Activated T-cell treated with anti-CD3 and anti-CD28 coated beads, Interleukin-2, amount 50 U/mL, for 24 hours (primary cell): ENCODE results near the gene ZSCAN32.

ENCODE experiments used
- DNase-seq: peaks from one replicate; pipeline ENCODE4 v3.0.0-alpha.2; 2020
- H3K27ac Mint-ChIP-seq: 2 replicates; pipeline ENCODE4 v1.8.0; 2020; ENCODE audit warnings: mild to moderate bottlenecking, mixed read lengths
- H3K27me3 Mint-ChIP-seq: 2 replicates; pipeline ENCODE4 v1.8.0; 2020; ENCODE audit warnings: mixed read lengths
- H3K36me3 Mint-ChIP-seq: 2 replicates; pipeline ENCODE4 v1.8.0; 2020; ENCODE audit warnings: low read depth, mixed read lengths
- H3K4me1 Mint-ChIP-seq: 2 replicates; pipeline ENCODE4 v1.8.0; 2020; ENCODE audit warnings: low read depth, mixed read lengths
- H3K4me3 Mint-ChIP-seq: 2 replicates; pipeline ENCODE4 v1.8.0; 2020; ENCODE audit warnings: mild to moderate bottlenecking, moderate library complexity, mixed read lengths
- H3K9me3 Mint-ChIP-seq: 2 replicates; pipeline ENCODE4 v1.8.0; 2020; ENCODE audit warnings: mixed read lengths

Gene ZSCAN32

GRCh38 chr16:3400779-3401688 is at the start of gene ZSCAN32, which contains the start of gene ZNF174:
Gene ZSCAN32, minus strand, starts transcription at chr16:3401004. Its CDS starts 3,447 bp downstream, at chr16:3397557.
Gene ZNF174, plus strand, starts transcription at chr16:3401215. Its CDS starts 790 bp downstream, at chr16:3402005.
- Mint-ChIP-seq H3K9me3 (peaks cover 41% of the 10 kb centered on the region), H3K27ac (peak within 1 kb of the TSS; percentile 88), H3K27me3 (no peaks in the 10 kb centered on the region), H3K36me3 (peaks cover 81% of the 10 kb centered on the region), H3K4me1 (peaks cover 59% of the 10 kb centered on the region), H3K4me3 (peak within 1 kb of the TSS; percentile 95)
- peak; percentile 98 for DNase-seq

GRCh38 chr16:3444032-3444388 is 43.2 kb upstream of the ZSCAN32 start:
- no peak for DNase-seq

GRCh38 chr16:3443108-3444031 is 42.6 kb upstream of the ZSCAN32 start, which contains the start of the genes NAA60 and ZNF597:
Gene NAA60, plus strand, starts transcription at chr16:3443680. Its CDS starts 32,548 bp downstream, at chr16:3476228.
Gene ZNF597, minus strand, starts transcription at chr16:3443504. Its CDS starts 351 bp downstream, at chr16:3443153.
- Mint-ChIP-seq H3K4me3 (peak within 1 kb of the TSS; percentile 93), H3K4me1 (peaks cover 31% of the 10 kb centered on the region), H3K27me3 (no peaks in the 10 kb centered on the region), H3K36me3 (peaks cover 69% of the 10 kb centered on the region), H3K9me3 (peaks cover 16% of the 10 kb centered on the region), H3K27ac (peak within 1 kb of the TSS; percentile 97)
- peak; percentile 77 for DNase-seq

More at GRCh38 chr16:3444032-3444388, 43.2 kb upstream of the ZSCAN32 start:
- peaks cover 31% of the 10 kb centered on the region for H3K4me1 Mint-ChIP-seq
- H3K4me3 Mint-ChIP-seq: peak overlapping the region; percentile 93
- H3K36me3 Mint-ChIP-seq: peaks cover 70% of the 10 kb centered on the region
- peaks cover 16% of the 10 kb centered on the region for H3K9me3 Mint-ChIP-seq
- H3K27ac Mint-ChIP-seq: peak overlapping the region; percentile 97
- H3K27me3 Mint-ChIP-seq: no peaks in the 10 kb centered on the region

DNA sequence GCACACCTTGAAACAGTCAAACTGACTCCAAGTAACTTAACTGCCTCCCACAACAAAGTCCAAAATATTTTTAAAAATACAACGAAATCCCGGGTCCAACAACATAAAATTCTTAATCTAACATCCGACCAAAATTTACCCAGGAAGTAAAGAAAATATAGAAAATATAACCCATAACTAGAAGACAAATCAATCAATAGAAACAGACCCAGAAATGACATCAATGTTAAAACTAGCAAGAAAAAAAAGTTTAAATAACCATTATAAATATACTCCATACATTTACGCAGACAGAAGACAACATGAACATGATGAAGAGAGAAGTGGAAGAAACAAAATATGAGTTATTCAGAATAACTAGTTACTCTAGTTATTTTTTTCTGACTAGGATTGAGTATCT is 38.8 kb upstream of the ZSCAN32 start:
- no peak overlapping the region for H3K4me3 Mint-ChIP-seq
- no peak overlapping the region for H3K27ac Mint-ChIP-seq
- H3K4me1 Mint-ChIP-seq: peaks cover 18% of the 10 kb centered on the region
- H3K9me3 Mint-ChIP-seq: peaks cover 16% of the 10 kb centered on the region
- H3K27me3 Mint-ChIP-seq: peaks cover 5% of the 10 kb centered on the region
- DNase-seq: no peak
- peaks cover 67% of the 10 kb centered on the region for H3K36me3 Mint-ChIP-seq

- DNase-seq: no peak
- no peak overlapping the region for H3K4me3 Mint-ChIP-seq
- H3K4me1 Mint-ChIP-seq: peaks cover 21% of the 10 kb centered on the region
- peak overlapping the region; percentile 10 for H3K27ac Mint-ChIP-seq
- H3K9me3 Mint-ChIP-seq: peaks cover 13% of the 10 kb centered on the region
- peaks cover 5% of the 10 kb centered on the region for H3K27me3 Mint-ChIP-seq
- H3K36me3 Mint-ChIP-seq: peaks cover 58% of the 10 kb centered on the region
Observed at GRCh38 chr16:3434373-3434772, 33.6 kb upstream of the ZSCAN32 start.

- H3K4me3 Mint-ChIP-seq: peak overlapping the region; percentile 71
- peak overlapping the region; percentile 88 for H3K27ac Mint-ChIP-seq
- no peaks in the 10 kb centered on the region for H3K27me3 Mint-ChIP-seq
- peaks cover 21% of the 10 kb centered on the region for H3K4me1 Mint-ChIP-seq
- peak; percentile 80 for DNase-seq
- peaks cover 37% of the 10 kb centered on the region for H3K36me3 Mint-ChIP-seq
- peaks cover 12% of the 10 kb centered on the region for H3K9me3 Mint-ChIP-seq
Observed at GRCh38 chr16:3431779-3432219, 31.0 kb upstream of the ZSCAN32 start.

DNA sequence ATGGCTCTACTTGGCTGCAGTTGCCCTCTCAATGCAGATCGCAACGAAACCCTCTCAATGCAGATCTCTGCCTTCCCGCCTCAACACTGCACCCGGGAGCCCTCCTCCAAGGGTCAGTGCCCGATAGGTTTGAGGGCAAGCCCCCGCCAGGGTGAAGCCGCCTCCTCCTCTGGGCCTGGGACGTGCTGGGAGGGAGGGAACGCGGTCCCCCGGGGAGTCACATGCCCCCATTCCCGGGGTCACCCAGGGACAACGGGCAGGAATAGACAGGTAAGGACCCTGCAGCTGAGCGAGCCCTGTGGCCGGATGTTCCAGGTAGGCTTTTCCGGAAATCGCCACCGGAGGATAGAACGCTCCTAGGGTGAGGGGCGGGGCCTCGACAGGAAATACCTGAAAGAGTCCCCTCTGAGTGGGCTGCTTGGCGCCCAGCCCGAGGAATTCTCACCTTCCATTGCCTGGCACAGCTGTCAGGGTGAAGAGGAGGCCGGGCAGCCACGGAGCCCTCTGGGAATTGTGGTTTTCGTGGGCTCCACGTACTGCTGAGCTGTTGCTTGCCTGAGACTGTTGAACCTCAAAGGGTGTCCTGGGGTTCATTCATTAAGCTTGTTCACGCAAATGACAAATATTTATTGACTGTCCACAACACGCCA is 13.1 kb upstream of the ZSCAN32 start:
- Mint-ChIP-seq H3K9me3 (peaks cover 47% of the 10 kb centered on the region), H3K36me3 (peaks cover 37% of the 10 kb centered on the region), H3K4me3 (no peak overlapping the region), H3K27me3 (no peaks in the 10 kb centered on the region), H3K4me1 (no peaks in the 10 kb centered on the region), H3K27ac (no peak overlapping the region)
- DNase-seq: no peak

DNA sequence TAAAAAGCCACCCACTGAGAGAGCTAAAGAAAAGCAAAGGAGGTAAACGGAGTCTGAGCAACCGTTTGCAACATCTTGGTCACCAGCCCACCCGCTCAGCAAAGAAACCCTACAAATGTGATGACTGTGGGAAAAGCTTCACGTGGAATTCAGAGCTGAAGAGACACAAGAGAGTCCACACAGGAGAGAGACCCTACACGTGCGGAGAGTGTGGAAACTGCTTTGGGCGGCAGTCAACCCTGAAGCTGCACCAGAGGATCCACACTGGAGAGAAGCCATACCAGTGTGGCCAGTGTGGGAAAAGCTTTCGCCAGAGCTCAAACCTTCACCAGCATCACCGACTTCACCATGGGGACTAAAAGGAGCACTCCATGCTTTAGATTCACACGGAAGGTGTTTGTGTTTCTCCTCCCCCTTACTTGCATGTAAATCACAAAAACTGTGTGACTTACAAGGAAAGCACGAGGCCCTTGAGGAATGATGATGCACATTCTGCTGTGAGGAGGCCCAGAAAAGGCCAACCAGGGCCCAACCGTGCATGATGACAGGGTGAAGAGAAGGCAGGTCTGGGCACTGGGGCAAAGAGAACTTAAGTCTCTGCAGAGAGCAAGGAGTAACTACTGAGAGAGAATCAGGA is 7.9 kb upstream of the ZSCAN32 start:
- no peak for DNase-seq
- Mint-ChIP-seq H3K27ac (no peak overlapping the region), H3K4me3 (no peak overlapping the region), H3K4me1 (peaks cover 7% of the 10 kb centered on the region), H3K27me3 (no peaks in the 10 kb centered on the region), H3K36me3 (peaks cover 86% of the 10 kb centered on the region), H3K9me3 (peaks cover 68% of the 10 kb centered on the region)

GRCh38 chr16:3401719-3402397 is 1.1 kb upstream of the ZSCAN32 start:
- Mint-ChIP-seq H3K4me3 (peak overlapping the region; percentile 95), H3K27me3 (no peaks in the 10 kb centered on the region), H3K9me3 (peaks cover 43% of the 10 kb centered on the region), H3K27ac (peak overlapping the region; percentile 83), H3K4me1 (peaks cover 53% of the 10 kb centered on the region), H3K36me3 (peaks cover 81% of the 10 kb centered on the region)
- no peak for DNase-seq

DNA sequence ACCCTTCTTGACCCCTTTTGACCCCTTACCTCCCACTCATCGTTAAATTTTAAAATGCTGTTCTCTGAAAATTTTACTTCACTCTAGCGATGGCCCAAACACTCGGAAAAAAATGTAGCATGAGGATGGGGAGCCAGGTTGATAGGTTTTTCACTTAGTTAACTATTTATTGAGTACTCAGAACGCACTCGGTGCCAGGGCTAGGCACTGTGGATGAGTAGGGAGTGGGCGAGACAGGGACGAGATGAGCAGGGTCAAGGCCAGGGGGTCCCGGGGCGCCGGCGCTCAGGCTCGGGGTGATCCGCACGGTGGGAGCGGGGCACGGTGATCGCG is 392 bp downstream of the ZSCAN32 start:
- H3K9me3 Mint-ChIP-seq: peaks cover 41% of the 10 kb centered on the region
- peaks cover 81% of the 10 kb centered on the region for H3K36me3 Mint-ChIP-seq
- no peaks in the 10 kb centered on the region for H3K27me3 Mint-ChIP-seq
- peak overlapping the region; percentile 88 for H3K27ac Mint-ChIP-seq
- H3K4me1 Mint-ChIP-seq: peaks cover 62% of the 10 kb centered on the region
- DNase-seq: no peak
- peak overlapping the region; percentile 95 for H3K4me3 Mint-ChIP-seq

DNA sequence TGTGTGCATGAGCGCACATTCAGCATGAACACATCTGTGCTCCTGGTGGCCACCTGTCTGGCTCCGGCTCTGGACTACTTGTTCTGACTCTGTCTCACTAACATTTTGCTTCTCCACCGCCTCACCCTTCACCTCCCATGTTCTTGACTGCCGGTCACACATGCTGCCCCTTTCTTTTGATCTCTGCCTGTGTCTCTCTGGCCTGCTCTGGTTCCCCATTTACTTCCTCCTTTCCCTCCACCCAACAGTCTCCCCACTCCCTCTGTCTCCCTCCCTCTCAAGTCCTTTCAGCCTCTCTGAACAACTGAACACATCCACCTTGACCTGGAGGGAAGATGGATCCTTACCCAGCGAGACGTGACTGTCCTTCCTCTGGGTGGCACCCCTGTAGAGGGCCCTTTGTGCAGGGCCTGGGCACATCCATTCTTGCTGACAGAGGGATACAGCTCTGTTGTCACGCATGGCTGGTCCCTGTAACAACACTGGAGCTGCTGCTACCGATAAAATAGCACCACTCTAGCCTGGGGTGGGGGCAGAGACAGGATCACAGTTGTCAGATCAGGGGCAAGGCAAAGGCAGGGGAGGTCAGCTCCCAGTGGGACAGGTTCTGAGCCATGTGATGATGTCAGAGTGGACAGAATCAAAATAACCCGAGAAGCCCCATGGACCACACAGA is 11.0 kb downstream of the ZSCAN32 start:
- H3K4me1 Mint-ChIP-seq: peaks cover 9% of the 10 kb centered on the region
- peaks cover 57% of the 10 kb centered on the region for H3K9me3 Mint-ChIP-seq
- peaks cover 96% of the 10 kb centered on the region for H3K36me3 Mint-ChIP-seq
- H3K27ac Mint-ChIP-seq: no peak overlapping the region
- no peaks in the 10 kb centered on the region for H3K27me3 Mint-ChIP-seq
- DNase-seq: no peak
- no peak overlapping the region for H3K4me3 Mint-ChIP-seq

DNA sequence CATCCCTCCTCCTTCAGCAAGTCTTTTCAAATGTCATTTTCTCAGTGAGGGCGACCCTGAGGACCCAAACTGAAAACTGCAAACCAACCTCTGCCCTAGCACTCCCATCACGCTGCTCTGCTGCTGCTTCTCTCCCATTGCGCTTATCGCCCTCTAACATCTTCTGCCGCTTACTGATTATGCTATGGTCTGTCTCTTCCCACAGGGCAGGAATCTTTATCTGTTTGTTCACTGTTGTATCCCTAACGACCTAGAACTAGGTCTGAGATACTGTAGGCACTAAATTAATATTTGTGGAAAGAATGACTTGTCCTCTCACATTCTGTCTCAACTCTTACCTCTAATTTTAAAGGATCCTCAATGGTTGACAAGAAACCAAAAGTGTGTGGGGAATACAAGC is 12.5 kb downstream of the ZSCAN32 start:
- no peaks in the 10 kb centered on the region for H3K27me3 Mint-ChIP-seq
- DNase-seq: no peak
- peaks cover 58% of the 10 kb centered on the region for H3K9me3 Mint-ChIP-seq
- no peak overlapping the region for H3K27ac Mint-ChIP-seq
- peaks cover 96% of the 10 kb centered on the region for H3K36me3 Mint-ChIP-seq
- H3K4me1 Mint-ChIP-seq: no peaks in the 10 kb centered on the region
- no peak overlapping the region for H3K4me3 Mint-ChIP-seq

DNA sequence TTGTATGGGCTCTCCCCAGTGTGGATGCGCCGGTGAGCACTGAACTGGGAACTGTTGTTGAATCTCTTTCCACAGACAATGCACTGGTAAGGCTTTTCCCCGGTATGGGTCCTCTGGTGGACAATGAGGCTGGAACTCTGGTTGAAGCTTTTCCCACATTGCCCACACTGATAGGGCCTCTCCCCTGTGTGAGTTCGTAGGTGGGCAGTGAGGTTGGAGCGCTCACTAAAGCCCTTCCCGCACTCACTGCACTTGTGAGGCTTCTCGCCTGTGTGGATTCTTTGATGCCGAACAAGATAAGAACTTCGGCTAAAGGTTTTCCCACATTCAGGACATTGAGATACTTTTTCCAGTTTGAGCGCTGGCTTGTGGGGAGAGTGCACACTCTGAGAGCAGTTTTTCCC is 17.8 kb downstream of the ZSCAN32 start:
- Mint-ChIP-seq H3K27ac (no peak overlapping the region), H3K4me1 (no peaks in the 10 kb centered on the region), H3K9me3 (peaks cover 67% of the 10 kb centered on the region), H3K4me3 (no peak overlapping the region), H3K36me3 (peaks cover 96% of the 10 kb centered on the region), H3K27me3 (no peaks in the 10 kb centered on the region)
- DNase-seq: no peak
